Endometrial microvascular endothelial cells (primary cell): ENCODE results near the gene VPS52. TPM values are rescaled to one million over a fixed set of nuclear protein-coding genes. Genes with fewer than 3 reads are reported as not detected.

Experiments
- in situ Hi-C: cut with HindIII; loops from 2 replicates; pipeline ENCODE4 v1.10.0; 2017; ENCODE audit warnings: low sequenced_read_pairs, low pct_unique_long_range_greater_than_20kb; ENCODE audit errors: inconsistent ontology term
- total RNA-seq: library from RNA; depleted of rRNA; stranded (reverse); fragments of >200 nt; gene quantifications from one replicate; pipeline ENCODE4 v1.2.3, GENCODE V29; 2015; ENCODE audit errors: inconsistent ontology term

Gene VPS52
- total RNA-seq, 1 donor from 2014 or later: 43.4 TPM

GRCh38 chr6:33306356-33306755 lies 34.7 kb upstream of the VPS52 start:
- in situ Hi-C loops: no loop called here

GRCh38 chr6:33305052-33305451 lies 33.4 kb upstream of the VPS52 start:
- in situ Hi-C loops: no loop called here

DNA sequence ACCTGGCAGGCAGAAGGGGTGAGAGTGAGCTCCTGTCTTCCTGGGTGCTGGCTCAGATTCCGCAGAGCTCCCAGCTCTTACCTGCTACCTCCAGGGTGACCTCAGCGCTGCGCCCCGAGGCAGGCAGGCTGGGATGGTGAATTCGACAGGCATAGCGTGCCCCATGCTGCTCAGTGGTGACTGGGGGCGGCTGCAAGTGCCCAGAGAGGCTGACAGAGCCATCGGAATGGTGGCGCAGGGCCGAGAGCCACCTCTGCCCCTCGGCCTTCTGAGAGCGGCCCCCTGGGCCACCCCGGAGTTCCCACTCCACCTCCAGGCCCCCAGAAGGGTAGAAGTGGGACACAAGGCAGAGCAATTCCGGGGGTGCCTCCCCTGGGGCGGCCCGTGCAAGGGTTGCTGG lies 32.5 kb upstream of the VPS52 start:
- in situ Hi-C loops: no loop called here

GRCh38 chr6:33301877-33302276 lies 30.2 kb upstream of the VPS52 start:
- in situ Hi-C loops: no loop called here

DNA sequence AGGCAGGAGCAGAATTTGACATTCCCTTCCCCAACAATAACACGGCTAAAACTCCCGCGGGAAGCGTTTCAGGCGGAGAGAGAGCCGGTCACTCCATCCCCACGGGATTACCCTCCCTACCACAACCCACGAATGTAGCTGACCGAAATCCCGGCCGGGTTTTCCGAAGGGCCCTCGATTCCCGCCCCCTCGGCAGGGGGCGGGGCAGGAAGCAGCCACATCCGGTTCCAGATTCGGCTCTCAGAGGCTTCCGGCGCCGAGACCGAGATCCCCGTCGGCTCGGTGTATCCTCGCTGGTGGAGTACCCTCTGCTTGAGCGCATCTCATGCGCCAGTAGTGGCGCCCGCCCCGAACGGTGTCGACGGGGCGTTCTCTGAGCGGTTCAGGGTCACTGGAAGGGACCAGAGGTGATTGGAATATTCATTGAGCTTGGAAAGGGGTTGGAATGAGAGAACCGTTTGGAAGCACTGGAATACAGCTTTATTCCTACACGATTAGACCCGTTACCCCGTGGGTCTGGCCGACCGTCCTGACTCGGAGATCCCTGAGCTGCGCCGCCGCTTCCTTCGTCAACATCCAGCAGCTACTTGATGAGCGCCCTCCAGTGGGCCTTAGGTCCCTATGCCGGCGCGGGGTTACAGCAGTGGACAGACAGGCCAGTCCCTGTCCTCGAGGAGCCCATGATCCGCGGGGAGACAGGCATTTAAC lies 27.7 kb upstream of the VPS52 start:
- in situ Hi-C loops: no loop called here

- in situ Hi-C loops: no loop called here
Observed at GRCh38 chr6:33298773-33299236, 27.1 kb upstream of the VPS52 start, which contains the start of gene RGL2. TSS of gene RGL2 (minus strand) at chr6:33298942. CDS start at chr6:33298610, 332 bp downstream.

DNA sequence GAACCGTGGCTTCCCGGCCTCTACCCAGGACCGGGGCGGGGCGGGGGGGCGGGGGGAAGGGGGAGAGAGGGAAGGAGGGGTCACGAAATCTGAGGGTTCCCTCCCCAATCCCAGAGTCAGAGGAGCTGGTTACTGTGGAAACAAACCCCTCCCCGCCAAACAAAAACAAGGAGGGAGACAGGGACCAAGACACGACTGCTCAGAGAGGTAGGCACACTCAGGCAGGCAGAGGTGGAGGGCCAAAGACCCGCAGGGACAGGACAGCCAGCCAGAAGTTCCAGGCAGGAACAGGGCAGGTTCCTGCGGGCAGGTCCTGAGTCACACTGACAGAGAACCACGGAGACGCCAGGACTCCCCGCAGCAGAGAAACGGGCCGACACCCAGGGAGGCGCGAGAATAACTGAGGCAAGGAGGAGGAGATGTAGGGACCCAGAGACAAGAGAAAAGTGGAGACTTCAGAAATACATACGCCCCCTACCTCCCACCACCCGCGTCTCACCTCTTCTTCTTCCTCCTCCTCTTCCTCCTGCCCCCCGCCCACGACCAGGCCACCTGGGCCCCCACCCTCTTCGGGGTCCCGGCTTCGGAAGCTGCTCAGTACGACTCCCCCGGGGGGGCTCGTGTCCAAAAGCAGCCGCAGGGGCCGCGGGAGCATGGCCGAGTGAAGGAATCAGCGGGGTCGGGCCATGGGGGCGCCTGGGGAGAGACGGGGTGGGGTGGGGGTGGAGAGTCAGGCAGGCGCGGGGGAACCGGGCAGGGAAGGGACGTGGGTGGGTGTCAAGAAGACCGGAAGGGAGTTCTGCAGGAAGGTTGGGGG lies 26.5 kb upstream of the VPS52 start:
- in situ Hi-C loops: no loop called here

DNA sequence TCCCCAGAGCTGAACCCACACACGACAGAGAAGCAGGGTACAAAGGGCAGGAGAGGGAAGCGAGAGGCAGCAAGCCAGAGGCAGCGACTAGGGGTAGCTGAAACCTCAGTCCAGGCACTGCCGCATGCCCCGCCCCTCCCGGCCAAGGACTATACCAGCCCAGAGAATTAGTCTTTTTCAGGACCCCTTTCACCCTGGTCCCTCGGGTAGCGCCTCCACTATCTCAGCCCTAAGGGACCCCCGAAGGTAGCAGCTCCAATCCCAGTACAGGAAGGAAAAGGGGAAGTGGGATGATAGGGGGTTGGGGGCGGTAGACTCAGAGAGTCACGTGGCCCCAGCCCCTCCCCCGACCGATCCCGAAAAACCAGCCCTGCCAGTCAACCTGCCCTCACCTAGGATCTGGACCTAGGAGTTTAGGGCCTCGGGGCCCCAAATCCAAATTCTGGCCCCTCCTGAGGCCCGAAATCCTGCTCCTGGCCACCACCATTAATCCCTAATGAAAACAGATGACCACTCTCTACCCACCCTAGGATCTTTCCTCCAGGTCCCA lies 25.8 kb upstream of the VPS52 start:
- in situ Hi-C loops: no loop called here

DNA sequence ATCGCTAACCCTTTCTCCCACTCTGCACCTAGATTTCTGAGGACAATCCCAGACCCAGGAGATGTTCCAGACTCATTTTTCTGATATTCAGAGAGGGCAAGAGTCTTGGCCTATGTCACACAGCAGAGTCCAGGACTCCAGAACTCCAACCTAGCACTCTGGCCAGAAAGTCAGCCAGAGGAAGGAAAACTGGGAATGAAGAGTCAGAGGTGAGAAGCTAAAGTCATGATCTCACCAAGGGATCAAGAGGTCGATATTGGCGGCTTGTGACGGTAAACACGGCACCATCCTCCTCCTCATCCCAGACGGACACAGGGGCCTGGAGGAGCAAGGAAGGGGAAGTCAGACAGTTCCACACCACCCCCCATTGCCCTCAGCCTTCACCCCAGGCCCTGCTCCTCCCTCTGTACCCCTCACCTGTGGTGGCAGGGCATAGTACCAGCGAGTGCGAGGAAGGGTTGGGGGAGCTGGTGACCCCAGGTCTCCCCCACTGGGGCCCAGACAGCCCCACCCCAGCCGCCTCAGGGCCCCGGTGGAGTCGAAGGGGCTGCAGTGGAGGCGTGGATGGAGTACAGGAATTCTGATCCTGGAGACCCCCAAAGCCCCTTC lies 25.2 kb upstream of the VPS52 start:
- in situ Hi-C loops: no loop called here

GRCh38 chr6:33295621-33296369 lies 24.1 kb upstream of the VPS52 start:
- in situ Hi-C loops: no loop called here

DNA sequence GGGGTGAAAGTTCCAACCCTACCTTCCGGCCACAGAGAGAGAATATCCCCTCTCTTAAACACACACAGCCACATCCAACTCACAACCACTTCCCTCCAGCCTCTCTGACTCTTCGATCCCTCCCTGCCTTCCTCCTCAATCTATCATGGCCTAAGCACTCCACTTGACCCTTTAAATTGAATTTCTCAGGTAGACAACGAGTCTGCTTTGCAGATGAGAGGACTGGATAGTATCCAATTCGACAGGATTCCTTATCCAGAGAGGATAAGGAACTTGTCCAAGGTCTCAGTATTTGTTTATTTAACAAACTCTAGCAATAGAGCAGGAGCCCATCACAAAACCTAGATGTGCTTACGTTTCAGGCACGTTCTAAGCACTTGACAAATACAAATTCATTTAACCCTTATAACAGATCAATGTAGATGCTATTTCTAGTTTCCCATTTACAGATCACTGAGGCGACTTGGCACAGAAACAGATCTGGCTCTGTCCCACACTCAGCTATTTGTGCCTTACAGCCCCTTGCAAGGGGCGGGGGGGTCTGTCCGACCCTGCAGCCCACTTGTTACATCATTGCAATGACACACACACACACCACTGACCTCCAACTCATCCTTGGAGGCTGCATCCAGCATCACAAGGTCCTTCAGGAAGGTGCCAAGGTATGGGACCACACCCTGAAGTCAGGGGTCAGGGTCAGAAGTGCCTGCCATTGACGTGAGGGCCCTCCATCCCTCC lies 22.6 kb upstream of the VPS52 start:
- in situ Hi-C loops: no loop called here

GRCh38 chr6:33292996-33293682 lies 21.5 kb upstream of the VPS52 start:
- in situ Hi-C loops: no loop called here

- in situ Hi-C loops: no loop called here
Observed at GRCh38 chr6:33290459-33290858, 18.8 kb upstream of the VPS52 start.

DNA sequence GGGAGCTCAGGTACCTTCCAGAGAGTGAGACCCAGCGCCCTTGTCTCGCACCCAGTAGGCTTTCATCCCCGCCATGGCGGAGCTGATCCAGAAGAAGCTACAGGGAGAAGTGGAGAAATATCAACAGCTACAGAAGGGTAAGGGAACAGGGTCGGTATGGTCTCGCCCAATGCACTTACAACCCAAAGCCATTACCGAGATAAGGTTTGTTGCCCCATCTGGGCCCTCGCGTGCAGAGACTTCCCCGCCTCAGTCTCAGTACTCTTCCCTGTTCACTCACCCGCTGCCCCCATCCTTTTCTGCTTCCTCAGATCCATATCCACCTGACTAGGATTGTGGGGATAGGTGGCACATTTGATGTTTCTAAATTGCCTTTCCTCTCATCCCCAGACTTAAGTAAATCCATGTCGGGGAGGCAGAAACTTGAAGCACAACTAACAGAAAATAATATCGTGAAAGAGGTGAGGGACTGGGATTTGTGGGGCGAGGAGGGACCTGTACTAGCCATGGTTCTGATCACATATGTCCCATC lies 18.2 kb upstream of the VPS52 start:
- in situ Hi-C loops: no loop called here

DNA sequence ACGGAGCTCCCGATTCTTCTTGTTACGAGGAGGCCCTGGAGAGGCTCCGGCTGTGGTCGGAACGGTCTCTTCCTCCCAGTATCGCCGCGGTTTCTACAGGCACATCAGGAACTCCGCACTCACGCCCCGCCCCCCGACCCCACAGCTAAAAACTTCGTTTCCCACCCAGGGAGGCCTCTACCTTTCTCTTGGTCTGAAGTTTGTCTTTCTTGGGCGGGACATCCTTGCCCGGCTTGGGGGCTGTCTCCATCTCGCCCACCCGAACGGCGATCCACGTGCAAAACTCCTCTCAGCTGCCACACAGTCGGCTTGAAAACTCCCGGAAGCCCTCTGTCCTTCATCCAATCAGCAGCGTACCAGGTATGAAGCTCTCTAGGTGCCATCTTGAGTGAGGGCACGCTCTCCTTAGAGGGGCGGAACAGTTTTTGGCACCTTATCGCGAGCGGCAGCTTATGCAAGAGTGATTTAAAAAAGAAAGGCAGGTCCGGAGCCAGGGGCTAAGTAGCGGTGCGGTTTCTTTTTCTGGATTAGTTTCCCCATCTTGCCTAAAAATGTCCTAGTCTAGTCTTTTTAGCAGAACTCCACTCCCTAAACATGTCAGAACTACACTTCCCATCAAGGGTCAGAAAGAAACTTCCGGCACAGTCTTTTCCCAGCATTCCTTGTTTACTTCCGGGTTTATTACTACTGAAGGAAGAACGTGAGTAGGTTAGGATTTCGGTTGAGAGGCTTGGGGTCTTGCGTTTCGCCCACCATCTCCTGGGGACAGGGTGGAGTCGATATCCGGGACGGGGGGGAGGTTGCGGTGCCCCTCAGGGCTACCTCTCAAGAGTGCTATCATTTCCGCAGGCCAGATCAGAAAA lies 17.5 kb upstream of the VPS52 start, which contains the start of the genes PFDN6 and WDR46:
Gene PFDN6, plus strand, starts transcription at position 681 of the 863 bp plus-strand sequence. CDS start 256 bp downstream, outside the sequence.
Gene WDR46, minus strand, starts transcription at position 319 of the 863 bp plus-strand sequence. Its CDS starts 69 bp downstream, at position 250.
- in situ Hi-C loops: no loop called here
